ENCODE measurements around the gene MMP15.

MMP15 gene

DNA sequence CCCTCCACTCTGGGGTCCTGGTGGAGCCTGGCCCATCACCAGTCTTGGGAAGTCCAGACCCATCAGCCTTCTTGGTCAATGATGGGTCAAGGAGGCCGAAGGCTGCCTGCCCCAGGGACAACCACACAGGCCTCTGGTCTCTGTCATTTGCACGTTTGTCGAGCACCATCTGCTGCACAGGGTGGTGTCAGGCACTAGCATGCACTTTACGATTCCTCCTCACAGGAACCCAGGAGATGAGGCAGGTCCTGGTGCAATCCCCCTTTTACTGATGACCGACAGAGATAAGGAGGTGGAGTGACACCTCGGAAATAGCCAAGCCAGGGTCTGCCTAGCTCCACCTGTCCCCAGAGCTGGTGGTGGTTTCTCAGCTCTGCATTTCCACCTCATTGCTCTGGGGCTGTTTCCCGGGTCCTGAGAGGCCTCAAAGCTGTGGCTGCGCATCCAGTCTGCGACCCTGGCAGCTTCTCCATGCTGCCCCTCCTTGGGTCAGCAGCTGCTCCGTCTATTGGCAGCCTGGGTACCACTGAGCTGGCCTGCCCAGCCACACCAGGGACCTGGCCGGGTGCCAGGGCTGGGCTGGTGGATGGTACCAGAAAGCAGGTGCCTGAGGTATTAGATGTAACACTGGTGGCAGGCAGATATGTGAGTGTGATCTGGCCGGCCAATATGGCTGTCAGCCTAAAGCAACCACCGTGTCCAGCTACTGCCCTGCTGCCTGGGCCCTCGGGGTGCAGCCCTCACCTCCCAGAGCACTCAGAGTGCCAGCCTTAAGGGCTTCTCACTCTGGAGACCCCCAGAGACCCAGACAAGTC lies 10.0 kb downstream of the MMP15 start:
- no peak for DNase-seq (ENCODE audit: low spot score)

- DNase-seq (ENCODE audit: low spot score), result no peak
Measured at GRCh38 chr16:58036943-58037342, 11.4 kb downstream of the MMP15 start.

- DNase-seq (ENCODE audit: low spot score), result no peak
Measured at GRCh38 chr16:58037365-58038057, 12.0 kb downstream of the MMP15 start.

DNA sequence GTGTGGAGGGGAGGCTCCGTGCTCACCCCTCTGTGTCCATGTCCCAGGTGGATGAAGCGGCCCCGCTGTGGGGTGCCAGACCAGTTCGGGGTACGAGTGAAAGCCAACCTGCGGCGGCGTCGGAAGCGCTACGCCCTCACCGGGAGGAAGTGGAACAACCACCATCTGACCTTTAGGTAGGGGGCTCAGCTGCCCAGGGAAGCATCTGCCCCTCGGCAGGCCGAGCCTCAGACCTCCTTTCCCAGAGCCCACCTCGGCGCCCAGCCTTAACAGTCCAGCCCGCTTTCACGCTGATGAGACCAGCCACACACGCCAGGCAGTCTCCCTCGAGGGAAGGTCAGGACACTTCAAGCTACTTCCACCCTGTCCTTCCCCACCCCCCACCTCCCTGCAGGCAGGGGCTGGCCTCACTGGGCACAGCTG lies 12.7 kb downstream of the MMP15 start:
- DNase-seq (ENCODE audit: low spot score), result no peak

GRCh38 chr16:58039829-58040495 lies 14.4 kb downstream of the MMP15 start:
- no peak for DNase-seq (ENCODE audit: low spot score)

GRCh38 chr16:58040496-58040846 lies 14.9 kb downstream of the MMP15 start:
- DNase-seq (ENCODE audit: low spot score), result no peak

- DNase-seq (ENCODE audit: low spot score), result no peak
Measured at GRCh38 chr16:58040945-58041627, 15.5 kb downstream of the MMP15 start.

DNA sequence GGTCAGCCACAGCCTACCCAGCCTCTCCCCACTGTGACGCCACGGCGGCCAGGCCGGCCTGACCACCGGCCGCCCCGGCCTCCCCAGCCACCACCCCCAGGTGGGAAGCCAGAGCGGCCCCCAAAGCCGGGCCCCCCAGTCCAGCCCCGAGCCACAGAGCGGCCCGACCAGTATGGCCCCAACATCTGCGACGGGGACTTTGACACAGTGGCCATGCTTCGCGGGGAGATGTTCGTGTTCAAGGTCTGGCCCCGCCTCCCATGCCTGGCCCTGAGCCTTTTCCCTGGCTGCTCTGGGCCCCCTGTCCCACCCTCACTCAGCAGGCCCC lies 16.0 kb downstream of the MMP15 start:
- no peak for DNase-seq (ENCODE audit: low spot score)

GRCh38 chr16:58042001-58042885 lies 16.7 kb downstream of the MMP15 start:
- no peak for DNase-seq (ENCODE audit: low spot score)

DNA sequence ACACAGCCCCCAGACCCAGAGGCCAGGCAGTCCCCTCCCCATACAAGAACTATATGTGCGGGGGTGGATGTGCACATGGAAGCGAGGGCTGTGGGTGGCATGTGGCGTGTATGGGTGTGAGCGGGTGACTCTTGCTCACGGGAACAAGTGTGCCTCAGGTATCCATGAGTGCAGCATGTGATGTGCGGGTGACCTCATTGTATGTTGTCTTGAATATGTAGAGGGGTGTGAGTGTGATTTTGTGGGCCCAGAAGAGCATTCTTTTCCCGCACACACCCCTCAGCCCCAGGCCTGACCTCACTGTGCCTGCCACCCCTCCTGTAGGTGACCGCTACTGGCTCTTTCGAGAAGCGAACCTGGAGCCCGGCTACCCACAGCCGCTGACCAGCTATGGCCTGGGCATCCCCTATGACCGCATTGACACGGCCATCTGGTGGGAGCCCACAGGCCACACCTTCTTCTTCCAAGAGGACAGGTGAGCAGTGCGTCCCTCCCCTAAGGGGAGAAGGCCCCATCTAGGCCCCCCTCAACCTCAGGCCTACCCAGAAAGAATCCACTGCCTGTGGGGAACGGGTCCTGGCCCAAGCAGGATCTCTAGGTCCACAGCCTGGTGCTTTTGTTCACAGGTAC lies 17.4 kb downstream of the MMP15 start:
- DNase-seq (ENCODE audit: low spot score), result no peak

DNA sequence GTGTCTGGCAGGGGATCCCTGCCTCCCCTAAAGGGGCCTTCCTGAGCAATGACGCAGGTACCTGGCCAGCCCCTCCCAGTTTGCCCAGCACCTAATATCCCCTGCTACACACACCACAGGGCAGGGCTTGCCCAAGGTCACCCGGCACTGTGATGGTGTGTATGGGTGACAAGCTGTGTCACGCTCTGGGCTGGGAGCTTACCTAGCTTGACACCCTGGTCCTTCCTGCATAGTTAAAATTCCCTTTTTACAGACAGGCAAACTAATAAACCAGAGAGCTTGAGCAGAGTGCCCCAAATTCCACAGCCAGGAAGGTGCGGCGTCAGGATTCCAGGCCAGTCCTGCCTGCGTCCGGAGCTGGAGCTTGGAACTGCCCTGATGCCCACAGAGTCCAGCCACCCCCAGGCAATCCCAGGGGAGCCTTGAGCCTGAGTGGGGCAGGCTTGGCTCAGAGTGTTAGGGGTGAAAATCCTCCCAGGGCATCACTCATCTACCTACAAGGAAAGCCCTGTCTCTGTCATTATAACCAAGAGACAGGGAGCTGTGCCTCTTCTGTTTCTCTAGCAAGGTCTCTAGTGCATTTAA lies 18.1 kb downstream of the MMP15 start:
- DNase-seq (ENCODE audit: low spot score), result no peak

GRCh38 chr16:58044266-58045019 lies 18.9 kb downstream of the MMP15 start:
- no peak for DNase-seq (ENCODE audit: low spot score)

- DNase-seq (ENCODE audit: low spot score), result no peak
Measured at GRCh38 chr16:58045096-58045495, 19.5 kb downstream of the MMP15 start.

- no peak for DNase-seq (ENCODE audit: low spot score)
Measured at GRCh38 chr16:58046054-58046881, 20.7 kb downstream of the MMP15 start.

DNA sequence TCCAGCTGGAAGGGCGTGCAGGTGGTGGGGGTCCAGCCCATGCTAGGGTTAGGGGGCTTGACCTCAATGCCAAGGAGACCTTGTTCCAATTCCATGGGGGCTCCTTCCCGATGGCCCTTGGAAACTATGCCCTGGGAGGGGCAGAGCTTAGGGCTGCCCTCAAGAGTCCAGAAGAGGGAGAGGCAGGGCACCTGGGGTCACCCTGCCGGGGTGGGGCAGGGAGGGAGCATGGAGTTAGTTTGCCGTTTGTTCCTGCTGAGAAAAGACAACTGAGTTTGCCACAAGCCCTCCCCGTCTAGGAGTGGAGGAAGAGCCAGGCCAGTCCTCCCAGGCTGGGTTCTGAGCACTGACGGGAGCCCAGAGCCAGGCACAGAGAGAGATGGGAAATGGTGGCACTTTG lies 21.4 kb downstream of the MMP15 start:
- no peak for DNase-seq (ENCODE audit: low spot score)

DNA sequence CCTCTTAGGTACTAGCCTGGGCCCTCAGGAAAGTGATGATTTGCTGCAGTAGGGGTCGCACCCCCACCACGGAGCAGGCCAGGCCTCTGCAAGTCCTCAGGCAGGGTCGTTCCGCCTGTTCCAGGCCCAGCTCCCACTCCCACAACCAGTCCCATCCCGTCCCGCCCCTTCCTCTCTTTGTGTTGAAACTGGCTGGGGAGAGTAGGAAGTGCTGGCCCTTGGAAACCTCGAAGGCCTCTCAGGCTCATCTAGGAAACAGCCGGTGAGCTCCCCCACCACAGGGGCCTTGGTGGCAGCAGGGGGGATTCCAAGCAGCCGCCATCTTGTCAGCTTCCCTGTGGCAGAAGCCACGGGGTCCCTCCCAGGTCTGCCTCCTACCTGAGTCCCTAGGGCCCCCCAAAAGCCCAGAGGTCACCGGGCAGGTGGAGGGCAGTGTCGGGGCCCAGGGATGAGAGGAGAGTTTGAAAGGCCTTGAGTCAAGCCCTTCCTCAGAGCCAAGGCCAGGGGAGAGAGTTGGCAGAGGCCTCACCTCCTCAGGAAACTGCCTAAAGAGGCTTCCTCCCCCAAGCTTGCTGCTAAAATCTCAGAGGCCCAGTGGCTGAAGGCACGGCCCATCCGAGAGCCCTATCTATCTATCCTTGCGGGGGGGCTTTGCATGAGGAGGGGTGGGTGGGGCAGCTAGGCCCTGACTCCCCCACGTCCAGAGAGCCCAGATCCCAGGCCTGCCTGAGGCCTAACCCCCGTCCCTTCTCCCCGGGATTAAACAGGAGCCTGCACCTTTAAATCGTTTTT lies 22.2 kb downstream of the MMP15 start:
- DNase-seq (ENCODE audit: low spot score), result no peak

- DNase-seq (ENCODE audit: low spot score), result no peak
Measured at GRCh38 chr16:58048494-58049231, 23.1 kb downstream of the MMP15 start.

Data from D341Med (cell line).